ENCODE data around the gene FLT3LG.

FLT3LG gene

DNA sequence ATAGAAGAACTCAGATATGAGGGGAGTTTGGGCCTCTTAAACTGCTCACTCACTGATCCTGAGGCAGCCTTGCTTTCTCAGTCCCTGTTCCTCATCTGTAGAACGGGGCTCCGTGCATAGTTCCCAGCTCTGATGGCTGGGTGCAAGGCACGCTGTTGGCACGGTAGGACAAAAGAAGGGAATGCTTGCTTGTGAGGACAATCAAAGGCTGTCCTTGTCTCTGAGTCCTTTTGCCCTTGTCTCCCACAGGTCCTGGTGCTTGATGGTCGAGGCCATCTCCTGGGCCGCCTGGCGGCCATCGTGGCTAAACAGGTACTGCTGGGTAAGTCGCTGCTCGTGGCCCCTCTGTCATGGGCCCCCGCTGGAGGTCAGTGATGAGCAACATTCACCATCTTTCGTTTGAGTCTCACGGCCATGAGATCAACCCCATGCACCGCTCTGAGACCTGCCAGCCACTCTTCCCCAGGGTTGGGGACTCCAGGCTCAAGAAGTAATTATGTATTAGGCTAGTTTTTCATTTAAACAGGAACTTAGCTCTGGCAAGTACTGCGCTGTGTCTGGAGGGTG, 15.7 kb downstream of the FLT3LG start:
- peak; percentile 47 for DNase-seq

DNA sequence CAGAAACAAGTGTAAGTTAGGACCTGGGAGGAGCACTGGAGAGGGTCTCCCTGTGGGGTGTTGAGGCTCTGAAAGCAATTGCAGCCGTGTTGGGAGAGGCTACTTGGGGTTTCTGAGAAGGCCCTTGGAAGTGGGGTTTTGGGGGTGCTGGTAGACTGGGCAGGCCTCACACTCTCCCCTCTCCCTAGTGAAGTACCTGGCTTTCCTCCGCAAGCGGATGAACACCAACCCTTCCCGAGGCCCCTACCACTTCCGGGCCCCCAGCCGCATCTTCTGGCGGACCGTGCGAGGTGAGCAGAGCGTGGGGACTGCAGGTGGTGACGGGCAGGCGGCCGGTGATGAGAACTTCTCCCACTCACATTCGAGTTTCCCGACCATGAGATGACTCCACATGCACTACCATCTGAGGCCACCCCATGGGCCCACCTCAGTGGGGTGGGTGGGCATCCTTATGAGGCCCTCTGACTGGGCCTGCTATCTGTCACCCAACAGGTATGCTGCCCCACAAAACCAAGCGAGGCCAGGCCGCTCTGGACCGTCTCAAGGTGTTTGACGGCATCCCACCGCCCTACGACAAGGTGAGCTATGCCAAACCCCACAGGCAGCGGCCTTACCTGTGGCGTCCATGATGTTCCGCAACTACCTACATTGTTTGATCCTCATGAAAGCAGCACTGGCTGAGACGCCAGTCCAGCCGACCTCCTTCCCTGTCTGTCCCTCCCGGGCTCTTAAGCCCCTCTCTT, 16.4 kb downstream of the FLT3LG start:
- DNase-seq: no peak

DNA sequence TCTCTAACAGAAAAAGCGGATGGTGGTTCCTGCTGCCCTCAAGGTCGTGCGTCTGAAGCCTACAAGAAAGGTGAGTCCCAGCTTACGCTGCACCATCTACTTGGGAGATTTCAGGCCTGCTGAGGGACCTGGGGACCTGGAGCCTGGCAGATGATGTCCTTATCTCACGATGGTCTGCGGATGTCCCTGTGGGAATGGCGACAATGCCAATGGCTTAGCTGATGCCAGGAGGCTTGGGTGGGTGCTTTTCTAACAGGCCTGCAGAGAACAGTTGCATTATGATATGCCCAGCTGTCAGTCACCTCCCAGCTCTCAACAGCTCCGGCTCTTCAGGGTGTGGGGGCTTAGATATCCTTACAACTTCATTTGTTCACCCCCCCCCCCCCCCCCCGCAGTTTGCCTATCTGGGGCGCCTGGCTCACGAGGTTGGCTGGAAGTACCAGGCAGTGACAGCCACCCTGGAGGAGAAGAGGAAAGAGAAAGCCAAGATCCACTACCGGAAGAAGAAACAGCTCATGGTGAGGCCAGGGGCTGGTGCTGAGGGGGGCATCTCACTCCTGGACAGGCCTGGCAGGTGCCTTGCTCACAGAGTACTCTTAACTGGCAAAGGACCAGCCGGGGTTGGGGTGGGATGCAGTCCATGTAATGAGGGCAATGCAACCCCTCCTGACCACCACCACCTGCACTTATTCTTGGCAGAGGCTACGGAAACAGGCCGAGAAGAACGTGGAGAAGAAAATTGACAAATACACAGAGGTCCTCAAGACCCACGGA, 17.2 kb downstream of the FLT3LG start:
- DNase-seq: peak; percentile 29

DNA sequence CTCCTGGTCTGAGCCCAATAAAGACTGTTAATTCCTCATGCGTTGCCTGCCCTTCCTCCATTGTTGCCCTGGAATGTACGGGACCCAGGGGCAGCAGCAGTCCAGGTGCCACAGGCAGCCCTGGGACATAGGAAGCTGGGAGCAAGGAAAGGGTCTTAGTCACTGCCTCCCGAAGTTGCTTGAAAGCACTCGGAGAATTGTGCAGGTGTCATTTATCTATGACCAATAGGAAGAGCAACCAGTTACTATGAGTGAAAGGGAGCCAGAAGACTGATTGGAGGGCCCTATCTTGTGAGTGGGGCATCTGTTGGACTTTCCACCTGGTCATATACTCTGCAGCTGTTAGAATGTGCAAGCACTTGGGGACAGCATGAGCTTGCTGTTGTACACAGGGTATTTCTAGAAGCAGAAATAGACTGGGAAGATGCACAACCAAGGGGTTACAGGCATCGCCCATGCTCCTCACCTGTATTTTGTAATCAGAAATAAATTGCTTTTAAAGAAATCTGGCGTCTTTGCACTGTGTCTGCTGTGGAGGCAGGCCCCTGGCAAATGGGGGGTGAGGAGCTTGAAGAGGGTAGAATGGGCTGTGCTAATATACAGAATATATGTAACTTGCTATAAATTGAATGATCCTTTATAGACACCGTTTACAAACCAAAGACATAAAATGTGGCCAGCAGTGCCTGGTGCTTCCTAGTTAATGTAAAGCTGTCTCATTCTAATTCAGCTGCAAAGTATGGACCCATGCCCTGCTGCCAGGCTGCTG, 18.0 kb downstream of the FLT3LG start:
- DNase-seq: peak; percentile 24

DNA sequence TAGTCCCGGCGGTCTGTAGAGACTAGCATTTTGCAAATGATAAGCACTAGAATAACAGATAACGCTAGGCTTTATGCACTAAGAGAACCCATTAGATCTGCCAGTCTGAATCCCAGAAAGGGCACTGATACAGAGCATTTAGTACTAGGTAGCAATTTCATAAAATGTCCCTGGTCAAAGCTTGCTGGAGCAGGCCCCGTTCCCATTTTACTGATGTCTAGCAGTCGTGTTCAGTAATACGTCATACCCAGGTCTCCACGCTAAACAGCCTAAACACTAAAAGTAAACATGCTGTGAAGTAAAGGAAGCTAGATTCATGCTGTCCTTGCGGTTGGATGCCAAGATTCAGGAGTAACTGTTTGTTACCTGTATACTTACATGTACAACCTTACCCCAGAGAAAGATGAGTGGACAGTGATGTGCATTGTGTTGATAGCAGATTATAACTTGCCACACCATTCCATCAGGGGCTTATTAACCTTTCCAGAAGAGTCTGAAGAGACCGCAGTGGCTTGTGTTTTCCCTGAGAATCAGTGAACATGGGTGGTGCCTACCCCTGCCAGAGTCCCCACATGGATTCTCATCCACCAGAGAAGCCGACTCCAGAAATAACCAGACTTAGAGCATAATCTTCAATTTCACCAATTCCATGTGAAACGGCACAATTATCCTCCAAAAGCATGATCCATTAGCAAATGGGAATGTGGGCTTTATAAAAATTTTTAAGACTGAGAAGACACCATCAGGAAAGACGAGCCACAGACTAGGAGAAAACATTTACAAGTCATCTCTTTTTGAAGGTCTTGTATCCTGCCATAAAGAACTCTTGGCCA, 18.8 kb downstream of the FLT3LG start:
- DNase-seq: peak; percentile 68

DNA sequence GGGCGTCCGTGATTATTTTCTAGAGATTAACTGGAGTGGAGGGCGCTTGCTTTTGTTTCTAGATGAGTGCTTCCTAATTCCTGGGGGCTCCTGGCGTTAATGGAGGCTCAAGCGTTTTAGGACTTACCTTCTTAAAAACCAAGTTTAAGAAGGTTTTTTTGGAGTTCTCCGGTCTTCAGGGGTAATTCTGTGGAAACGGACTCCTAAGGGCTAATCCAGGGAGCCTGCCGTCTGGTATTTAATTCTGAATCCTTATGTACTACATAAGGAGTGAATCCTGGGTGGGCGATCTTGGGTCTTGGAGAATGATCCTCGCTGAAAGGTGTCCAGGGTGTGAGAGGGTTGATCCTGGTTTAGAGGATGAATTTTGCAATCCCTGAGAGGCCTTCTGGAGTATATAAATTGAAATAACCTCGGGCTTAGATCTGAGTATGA, 22.6 kb downstream of the FLT3LG start:
- no peak for DNase-seq

DNA sequence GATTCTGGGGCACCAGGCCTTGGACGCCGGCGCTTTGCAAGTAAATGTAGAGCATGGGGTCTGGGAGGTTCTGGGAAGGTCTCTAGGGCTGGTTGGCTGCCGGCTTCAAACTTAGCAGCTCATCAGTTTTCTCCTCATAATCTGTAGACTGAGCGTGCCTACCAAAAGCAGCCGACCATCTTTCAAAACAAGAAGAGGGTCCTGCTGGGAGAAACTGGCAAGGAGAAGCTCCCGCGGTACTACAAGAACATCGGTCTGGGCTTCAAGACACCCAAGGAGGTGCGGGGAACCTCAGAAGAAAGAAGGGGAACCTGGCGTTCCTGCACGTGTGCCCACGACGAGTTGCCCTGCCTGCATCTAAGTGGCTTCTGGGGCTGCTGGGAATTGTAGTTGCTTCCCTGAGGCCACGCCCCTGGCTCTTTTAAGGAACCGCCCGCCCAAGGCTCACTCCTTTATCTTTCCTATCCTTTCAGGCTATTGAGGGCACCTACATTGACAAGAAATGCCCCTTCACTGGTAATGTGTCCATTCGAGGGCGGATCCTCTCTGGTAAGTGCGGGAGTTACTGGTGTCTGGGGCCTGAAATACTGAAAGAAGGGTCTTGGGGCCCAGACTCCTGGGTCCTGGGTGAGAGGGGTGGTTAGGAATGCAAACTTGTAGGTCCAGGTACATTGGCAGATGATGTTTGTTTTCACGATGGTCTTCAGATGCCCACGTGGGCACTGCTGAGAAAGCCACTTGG, 23.2 kb downstream of the FLT3LG start:
- DNase-seq: peak; percentile 98

DNA sequence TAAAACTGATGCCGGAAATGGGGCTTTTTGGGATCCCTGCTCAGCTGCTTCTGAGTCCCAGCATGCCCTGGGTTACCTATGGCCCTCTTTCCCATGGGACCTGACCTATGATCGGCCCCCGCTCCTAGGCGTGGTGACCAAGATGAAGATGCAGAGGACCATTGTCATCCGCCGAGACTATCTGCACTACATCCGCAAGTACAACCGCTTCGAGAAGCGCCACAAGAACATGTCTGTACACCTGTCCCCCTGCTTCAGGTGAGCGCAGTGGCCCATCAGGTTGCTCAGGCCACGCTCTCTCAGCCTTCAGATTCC, 23.7 kb downstream of the FLT3LG start:
- DNase-seq: no peak

DNA sequence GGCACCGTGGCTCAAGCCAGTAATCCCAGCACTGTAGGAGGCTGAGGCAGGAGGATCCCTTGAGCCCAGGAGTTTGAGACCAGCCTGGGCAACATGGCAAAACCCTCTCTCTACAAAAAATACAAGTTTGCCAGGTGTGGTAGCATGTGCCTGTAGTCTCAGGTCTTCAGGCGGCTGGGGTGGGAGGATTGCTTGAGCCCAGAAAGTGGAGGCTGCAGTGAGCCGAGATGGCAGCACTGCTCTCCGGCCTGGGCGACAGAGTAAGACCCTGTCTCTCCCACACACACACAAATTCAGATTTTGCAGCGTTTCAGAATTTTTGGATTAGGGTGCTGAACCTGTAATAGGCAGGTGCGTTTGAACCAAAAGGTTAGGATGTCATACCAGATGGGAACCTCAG, 24.5 kb downstream of the FLT3LG start:
- DNase-seq: no peak

DNA sequence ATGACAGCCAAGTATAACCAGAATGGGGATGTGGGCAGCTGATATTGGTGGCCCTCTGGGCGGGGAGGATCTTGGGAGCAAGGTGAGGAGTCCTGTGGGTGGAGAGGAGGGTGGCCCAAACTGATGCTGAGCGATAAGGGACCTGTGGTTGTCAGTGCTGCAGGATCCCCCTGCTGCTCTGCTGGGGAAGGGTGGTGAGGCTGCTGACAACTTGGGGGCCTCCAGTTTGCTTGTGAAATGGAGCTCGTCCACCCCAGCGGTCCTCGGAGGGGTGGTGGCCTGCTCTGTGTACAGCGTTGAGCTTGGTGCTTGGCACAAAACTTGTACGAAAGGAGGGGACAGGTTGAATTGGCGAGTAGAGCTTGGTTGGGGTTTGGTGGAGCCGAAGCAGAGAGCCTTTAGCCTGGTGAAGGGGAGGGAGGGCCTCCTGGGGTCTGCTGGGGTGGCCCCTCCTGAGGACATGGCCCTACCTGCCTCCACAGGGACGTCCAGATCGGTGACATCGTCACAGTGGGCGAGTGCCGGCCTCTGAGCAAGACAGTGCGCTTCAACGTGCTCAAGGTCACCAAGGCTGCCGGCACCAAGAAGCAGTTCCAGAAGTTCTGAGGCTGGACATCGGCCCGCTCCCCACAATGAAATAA, 25.1 kb downstream of the FLT3LG start:
- peak; percentile 47 for DNase-seq

DNA sequence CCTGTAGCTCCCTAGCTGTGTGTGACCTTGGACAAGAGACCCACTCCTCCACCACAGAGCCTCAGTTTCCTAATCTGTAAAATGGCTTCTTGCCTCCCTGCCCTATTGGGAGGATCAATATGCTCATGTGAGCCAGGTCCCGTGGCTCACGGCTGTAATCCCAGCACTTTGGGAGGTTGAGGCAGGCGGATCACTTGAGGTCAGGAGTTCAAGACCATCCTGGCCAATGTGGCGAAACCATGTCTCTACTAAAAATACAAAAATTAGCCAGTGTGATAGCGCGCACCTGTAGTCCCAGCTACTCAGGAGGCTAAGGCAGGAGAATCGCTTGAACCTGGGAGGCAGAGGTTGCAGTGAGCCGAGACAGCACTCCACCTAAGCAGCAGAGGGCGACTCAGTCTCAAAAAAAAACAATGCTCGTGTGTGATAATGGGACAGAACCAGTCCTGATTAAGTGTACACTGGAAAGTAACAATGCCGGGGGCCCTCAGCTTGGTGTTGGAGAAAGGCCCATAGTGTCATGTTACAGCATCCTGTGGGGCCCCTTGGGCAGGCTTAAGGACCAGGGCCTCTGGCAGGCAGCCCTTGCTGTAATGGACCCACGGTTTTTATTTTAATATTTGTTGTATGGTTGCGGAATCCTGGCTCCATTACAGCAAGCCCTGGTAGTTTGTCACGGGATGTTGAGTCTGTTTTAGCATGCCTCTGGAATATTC, 29.0 kb downstream of the FLT3LG start:
- peak; percentile 79 for DNase-seq

DNA sequence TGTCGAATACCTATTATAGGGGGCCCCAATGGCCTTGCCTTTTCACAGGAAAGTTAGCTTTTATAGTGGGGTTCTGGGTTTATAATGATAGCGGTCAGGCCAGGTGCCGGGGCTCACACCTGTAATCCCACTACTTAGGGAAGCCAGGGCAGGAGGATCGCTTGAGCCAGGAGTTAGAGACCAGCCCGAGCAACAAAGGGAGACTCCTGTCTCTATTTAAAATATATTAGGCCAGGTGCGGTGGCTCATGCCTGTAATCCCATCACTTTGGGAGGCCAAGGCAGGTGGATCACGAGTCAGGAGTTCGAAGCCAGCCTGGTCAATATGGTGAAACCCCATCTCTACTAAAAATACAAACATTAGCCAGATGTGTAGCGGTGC, 29.6 kb downstream of the FLT3LG start:
- no peak for DNase-seq

DNA sequence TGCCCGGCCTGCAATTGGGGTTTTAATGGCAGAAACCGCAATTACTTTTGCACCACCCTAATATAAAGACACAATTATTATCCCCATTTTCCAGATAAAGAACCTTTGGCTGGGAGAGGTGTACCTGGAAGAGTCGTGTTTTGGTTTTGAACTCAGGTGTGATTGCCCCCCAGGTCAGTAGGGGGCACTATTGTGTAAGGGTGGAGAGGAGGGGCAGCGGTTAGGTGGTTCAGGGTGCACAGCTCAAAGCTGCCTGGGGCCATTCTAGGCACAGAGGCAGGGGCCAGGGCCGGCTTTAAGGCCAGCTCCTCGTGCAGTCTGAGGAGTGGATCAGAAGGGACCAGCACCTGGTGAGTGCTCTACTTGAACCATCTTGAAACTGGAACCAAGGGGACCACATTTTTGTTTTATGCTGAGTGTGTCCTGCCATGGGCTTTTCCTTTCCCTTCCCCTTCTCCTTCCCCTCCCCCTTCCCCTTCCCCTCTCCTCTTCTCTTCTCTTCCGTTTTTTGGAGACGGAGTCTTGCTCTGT, 32.6 kb downstream of the FLT3LG start:
- DNase-seq: peak; percentile 85

DNA sequence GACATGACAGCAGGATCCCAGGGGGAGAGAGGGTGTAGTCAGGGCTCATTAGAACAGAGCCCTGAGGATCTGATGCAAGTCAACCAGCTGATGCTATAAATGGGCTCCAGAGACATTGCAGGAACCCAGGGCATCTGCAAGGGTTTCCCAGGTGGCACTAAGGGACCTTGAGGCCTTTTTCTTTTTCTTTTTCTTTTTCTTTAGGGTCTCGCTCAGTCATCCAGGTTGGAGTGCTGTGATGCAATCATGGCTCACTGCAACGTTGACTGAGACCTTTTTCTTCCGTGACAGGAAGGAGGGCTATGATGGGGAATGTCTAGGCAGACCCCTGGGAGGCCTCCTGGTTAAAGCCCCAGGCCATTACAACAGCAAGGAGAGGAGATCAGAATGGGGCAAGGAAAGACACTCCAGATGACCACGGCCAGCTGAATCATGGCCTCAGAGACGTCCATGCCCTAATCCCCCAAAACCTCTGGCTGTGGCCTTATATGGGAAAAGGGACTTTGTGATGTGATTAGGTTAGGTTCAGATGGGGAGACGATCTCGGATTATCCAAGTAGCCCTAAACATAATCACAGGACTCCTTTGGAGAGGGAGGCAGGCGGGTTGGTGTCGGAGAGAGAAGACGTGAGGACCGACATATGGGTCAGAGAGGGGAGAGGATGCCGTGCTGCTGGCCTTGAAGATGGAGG, 33.9 kb downstream of the FLT3LG start:
- DNase-seq: no peak

DNA sequence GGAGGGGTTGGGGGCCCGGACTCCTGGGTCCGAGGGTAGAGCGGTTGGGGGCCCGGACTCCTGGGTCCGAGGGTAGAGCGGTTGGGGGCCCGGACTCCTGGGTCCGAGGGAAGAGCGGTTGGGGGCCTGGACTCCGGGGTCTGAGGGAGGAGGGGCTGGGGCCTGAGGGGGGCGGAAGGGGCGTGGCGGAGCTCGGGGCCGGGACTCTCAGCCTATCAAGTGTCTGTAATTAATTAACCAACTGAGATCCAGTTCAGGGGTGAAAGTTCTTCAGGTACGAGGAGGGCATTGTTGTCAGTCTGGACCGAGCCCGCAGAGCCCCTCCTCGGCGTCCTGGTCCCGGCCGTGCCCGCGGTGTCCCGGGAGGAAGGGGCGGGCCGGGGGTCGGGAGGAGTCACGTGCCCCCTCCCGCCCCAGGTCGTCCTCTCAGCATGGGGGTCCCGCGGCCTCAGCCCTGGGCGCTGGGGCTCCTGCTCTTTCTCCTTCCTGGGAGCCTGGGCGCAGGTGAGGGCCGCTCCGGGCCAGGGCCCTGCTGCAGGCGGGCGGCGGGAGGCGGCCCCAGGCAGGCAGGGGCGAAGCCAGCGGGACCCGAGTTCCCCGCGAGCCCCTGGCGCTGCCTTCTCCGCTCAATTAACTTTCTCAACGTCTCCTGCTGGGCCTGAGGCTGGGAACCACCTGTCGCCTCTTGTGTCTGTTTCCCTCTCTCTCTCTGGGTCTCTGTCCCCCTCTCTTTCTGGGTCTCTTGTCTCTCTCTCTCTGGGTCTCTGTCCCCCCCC, 39.1 kb downstream of the FLT3LG start:
- peak; percentile 63 for DNase-seq

DNA sequence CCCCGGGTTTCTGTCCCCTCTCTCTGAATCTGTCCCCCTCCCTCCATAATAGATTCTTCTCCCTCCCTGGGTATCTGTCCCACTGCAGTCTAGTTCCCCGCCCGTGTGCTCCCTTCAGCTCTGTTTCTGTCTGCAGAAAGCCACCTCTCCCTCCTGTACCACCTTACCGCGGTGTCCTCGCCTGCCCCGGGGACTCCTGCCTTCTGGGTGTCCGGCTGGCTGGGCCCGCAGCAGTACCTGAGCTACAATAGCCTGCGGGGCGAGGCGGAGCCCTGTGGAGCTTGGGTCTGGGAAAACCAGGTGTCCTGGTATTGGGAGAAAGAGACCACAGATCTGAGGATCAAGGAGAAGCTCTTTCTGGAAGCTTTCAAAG, 39.7 kb downstream of the FLT3LG start:
- DNase-seq: no peak

DNA sequence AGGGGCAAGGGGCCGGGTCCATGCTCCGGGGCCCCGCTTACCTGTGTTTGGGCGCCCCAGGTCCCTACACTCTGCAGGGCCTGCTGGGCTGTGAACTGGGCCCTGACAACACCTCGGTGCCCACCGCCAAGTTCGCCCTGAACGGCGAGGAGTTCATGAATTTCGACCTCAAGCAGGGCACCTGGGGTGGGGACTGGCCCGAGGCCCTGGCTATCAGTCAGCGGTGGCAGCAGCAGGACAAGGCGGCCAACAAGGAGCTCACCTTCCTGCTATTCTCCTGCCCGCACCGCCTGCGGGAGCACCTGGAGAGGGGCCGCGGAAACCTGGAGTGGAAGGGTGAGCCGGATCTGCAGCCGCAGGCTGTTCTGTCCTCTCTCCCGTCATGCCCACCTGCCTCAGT, 40.1 kb downstream of the FLT3LG start:
- DNase-seq: no peak

DNA sequence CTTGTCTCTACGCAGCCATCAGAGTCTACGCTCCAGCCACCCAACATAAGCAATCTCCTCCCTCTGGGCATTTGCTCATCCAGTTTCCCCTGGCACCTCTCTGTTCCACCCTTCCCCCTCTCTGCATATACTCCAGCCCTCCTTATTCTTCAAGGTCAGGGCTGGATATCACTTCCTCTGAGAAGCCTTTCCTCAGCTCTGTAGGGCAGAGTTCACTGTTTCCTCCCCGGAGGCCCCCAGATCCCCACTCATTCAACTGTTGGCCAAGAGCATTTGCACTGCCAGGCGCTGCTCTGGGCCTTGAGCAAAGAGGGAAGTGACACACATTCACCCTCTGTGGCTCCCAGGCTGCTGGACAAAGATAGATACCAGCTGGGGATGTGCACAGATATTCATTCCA, 41.8 kb downstream of the FLT3LG start:
- peak; percentile 77 for DNase-seq

DNA sequence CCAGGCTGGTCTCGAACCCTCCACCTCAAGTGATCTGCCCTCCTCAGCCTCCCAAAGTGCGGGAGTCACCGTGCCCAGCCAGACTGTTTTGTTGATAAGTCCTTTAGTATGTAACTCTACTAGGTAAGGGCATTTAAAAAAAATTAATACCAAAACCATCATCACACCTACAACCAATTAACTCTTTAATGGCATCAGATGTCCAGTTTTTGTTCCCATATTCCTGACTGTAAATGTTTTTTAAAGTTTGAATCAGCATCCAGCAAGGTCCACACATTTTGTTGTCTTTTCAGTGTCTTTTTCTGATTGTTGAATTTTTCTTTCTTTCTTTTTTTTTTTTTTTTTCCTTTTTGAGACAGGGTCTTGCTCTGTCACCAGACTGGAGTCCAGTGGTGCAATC, 44.0 kb downstream of the FLT3LG start:
- no peak for DNase-seq

All from hematopoietic multipotent progenitor cell treated with erythropoietin and hydrocortisone succinate and interleukin-3 and kit ligand, for 6 days (in vitro differentiated cells).